ENCODE results near the gene MLNR. TPM values are rescaled to one million over a fixed set of nuclear protein-coding genes. Genes with fewer than 3 reads are reported as not detected.

The MLNR gene
- polyA plus RNA-seq, 1 donor = 0.15 TPM

DNA sequence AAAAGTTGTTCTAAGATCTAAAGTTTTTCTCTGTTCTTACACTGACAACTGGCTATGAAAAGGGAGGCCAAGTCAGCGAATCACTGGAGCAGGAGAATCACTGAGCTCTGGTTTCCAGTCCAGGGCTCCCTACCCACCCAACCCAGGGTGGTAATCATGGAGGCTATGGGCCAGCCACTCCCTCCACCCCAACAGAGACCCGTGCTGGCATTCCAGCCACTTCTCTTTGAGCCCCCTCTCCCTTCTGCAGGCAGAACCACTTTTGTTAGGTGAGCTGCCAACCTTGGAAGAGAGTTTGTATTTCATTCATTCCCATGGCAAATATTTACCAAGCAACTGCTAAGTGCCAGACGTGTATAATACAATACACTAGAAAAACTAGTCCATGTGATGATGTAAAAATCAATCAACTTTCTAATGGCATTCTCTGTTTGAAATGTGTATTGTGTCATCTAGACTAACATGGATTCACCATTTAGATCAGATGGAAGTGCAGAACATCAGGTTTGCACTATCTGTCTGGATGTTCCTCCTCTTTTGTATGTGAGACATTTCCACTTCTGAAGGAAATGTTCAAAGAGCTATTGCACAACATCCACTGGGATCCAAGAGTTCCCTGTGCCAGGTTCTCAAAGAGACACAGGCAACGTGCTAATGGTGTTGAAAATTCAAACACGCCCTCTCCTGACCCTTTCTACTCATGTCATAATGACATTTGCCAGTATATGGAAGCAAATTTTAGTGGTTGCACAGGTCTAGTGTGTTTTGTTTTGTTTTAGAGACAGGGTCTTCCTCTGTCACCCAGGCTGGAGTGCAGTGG is 5.3 kb downstream of the MLNR start:
- peaks cover 3% of the 10 kb centered on the region for H3K4me1 ChIP-seq (ENCODE audit: control insufficient read depth, insufficient read depth, low read length)
- H3K9me3 ChIP-seq (ENCODE audit: control insufficient read depth, low read depth, low read length) = peaks cover 5% of the 10 kb centered on the region
- H3K36me3 ChIP-seq (ENCODE audit: control insufficient read depth, insufficient read depth, low read length) = no peaks in the 10 kb centered on the region
- no peak overlapping the region for H3K4me3 ChIP-seq (ENCODE audit: low read length)
- no CpG with 5 or more reads among the region's 5 CpGs for WGBS (ENCODE audit: insufficient coverage, low lambda C conversion rate)
- H3K27me3 ChIP-seq (ENCODE audit: control insufficient read depth, insufficient read depth, low read length) = peaks cover 49% of the 10 kb centered on the region
- H3K27ac ChIP-seq (ENCODE audit: low read length) = no peak overlapping the region
- DNase-seq = no peak

DNA sequence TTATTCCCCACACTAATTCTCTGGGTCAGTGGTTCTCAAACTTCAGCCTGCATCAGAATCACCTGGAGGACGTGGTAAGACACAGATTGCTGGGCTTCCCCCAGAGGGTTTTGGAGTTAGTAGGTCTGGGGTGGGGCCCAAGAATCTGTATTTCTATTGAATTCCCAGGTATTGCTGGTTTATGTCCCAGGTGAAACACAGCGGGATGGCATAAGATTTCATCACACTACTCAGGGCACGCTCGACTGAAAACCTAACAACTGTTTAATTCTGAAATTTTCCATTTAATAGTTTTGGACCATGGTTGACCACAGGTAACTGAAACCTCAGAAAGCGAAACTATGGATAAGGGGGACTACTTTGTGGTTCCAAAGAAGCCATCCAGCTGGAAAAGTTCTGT is 6.5 kb downstream of the MLNR start:
- no peak overlapping the region for H3K27ac ChIP-seq (ENCODE audit: low read length)
- WGBS (ENCODE audit: insufficient coverage, low lambda C conversion rate) = no CpG with 5 or more reads among the region's 5 CpGs

DNA sequence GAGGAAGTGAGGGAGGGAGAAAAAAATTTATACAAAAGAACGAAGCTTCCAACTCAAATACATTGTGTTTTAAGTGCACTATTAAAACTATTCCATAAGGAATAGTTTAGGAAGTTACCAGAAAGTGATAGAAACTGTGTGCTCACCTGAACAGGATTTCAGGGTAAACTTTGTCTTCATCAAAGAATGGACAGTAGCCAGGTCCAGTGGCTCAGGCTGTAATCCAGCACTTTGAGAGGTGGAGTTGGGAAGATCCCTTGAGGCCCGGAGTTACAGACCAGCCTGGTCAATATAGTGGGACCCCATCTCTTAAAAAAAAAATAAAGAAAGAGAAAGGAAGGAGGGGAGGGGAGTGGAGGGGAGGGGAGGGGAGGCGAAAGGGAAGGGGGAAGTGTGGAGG is 14.6 kb downstream of the MLNR start:
- WGBS (ENCODE audit: insufficient coverage, low lambda C conversion rate) = no CpG with 5 or more reads among the region's 3 CpGs
- H3K27me3 ChIP-seq (ENCODE audit: control insufficient read depth, insufficient read depth, low read length) = no peaks in the 10 kb centered on the region
- no peak overlapping the region for H3K4me3 ChIP-seq (ENCODE audit: low read length)
- H3K4me1 ChIP-seq (ENCODE audit: control insufficient read depth, insufficient read depth, low read length) = no peaks in the 10 kb centered on the region
- DNase-seq = no peak
- H3K9me3 ChIP-seq (ENCODE audit: control insufficient read depth, low read depth, low read length) = no peaks in the 10 kb centered on the region
- H3K27ac ChIP-seq (ENCODE audit: low read length) = no peak overlapping the region
- no peaks in the 10 kb centered on the region for H3K36me3 ChIP-seq (ENCODE audit: control insufficient read depth, insufficient read depth, low read length)

More for the DNA sequence above, 6.5 kb downstream of the MLNR start:
- DNase-seq = no peak
- Histone ChIP-seq H3K27me3 (ENCODE audit: control insufficient read depth, insufficient read depth, low read length) (peaks cover 37% of the 10 kb centered on the region), H3K36me3 (ENCODE audit: control insufficient read depth, insufficient read depth, low read length) (no peaks in the 10 kb centered on the region), H3K9me3 (ENCODE audit: control insufficient read depth, low read depth, low read length) (no peaks in the 10 kb centered on the region), H3K4me3 (ENCODE audit: low read length) (no peak overlapping the region), H3K4me1 (ENCODE audit: control insufficient read depth, insufficient read depth, low read length) (no peaks in the 10 kb centered on the region)

DNA sequence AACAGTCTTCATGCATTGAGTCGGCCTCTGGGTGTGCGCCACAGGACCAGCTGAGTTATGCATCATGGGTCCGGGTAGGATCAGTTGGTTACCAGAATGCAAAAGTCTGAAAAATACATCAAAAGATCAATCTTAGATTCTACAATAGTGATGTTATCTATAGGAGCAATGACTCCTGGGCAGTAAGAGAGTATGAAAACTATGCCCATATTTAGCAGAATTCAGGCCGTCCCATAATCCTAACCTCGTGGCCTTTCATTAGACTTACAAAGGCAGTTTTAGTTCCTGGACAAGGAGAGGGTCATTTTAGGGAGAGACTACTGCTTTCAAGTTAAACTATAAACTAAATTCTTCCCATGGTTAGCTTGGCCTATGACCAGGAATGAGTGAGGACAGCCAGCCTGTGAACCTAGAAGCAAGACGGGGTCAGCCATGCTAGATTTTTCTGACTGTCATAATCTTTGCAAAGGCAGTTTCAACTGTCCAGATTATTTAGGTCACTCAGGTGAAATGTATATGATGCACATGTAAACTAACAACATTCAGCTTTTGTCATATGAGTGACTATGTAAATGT is 15.8 kb downstream of the MLNR start:
- no peak for DNase-seq
- Histone ChIP-seq H3K4me3 (ENCODE audit: low read length) (no peak overlapping the region), H3K9me3 (ENCODE audit: control insufficient read depth, low read depth, low read length) (no peaks in the 10 kb centered on the region), H3K27me3 (ENCODE audit: control insufficient read depth, insufficient read depth, low read length) (no peaks in the 10 kb centered on the region), H3K4me1 (ENCODE audit: control insufficient read depth, insufficient read depth, low read length) (no peaks in the 10 kb centered on the region), H3K36me3 (ENCODE audit: control insufficient read depth, insufficient read depth, low read length) (no peaks in the 10 kb centered on the region), H3K27ac (ENCODE audit: low read length) (no peak overlapping the region)
- 90% methylated on average over 2 of the region's 6 CpGs for WGBS (ENCODE audit: insufficient coverage, low lambda C conversion rate)

DNA sequence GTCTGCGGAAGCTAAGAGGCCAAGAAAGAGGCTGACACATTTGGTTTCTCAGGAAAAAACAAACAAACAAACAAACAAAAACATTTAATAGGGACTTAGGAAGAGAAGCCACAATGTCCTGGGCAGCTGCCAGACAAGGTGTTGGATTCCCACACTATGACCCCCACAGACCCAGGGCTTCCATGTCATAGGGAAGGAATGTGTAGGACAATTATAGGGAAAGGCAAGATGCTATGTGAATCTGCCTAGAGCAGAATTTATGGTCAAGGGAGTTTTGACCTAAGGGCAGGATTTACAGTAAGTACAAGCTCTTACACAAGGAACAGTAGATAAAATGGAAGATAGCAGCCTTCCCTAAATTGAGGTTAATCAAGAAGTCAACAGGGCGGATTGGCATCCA is 18.5 kb downstream of the MLNR start:
- no peaks in the 10 kb centered on the region for H3K36me3 ChIP-seq (ENCODE audit: control insufficient read depth, insufficient read depth, low read length)
- no peaks in the 10 kb centered on the region for H3K9me3 ChIP-seq (ENCODE audit: control insufficient read depth, low read depth, low read length)
- no peaks in the 10 kb centered on the region for H3K27me3 ChIP-seq (ENCODE audit: control insufficient read depth, insufficient read depth, low read length)
- H3K4me1 ChIP-seq (ENCODE audit: control insufficient read depth, insufficient read depth, low read length) = no peaks in the 10 kb centered on the region
- no peak for DNase-seq
- no peak overlapping the region for H3K27ac ChIP-seq (ENCODE audit: low read length)
- H3K4me3 ChIP-seq (ENCODE audit: low read length) = no peak overlapping the region
- WGBS (ENCODE audit: insufficient coverage, low lambda C conversion rate) = 100% methylated on average over 1 of the region's 2 CpGs

DNA sequence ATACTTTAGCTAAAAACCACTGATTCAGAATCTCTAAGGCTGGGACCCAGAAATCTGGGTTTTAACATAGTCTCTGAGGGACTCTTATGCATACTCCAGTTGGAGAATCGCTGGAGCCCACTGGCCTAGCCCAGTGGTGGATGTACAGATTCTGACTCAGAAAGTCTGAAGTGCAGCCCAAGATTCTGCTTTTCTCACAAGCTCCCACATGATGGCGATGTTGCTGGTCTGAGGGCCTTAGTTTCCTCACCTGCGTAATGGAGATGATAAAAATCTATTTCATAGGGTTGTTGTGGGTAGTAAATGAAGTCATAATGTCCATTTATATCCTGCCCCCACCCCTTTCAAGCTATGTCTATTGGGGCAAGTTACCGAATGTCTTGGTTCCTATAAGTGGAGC is 19.9 kb downstream of the MLNR start:
- H3K27ac ChIP-seq (ENCODE audit: low read length) = no peak overlapping the region
- DNase-seq = no peak
- no peaks in the 10 kb centered on the region for H3K4me1 ChIP-seq (ENCODE audit: control insufficient read depth, insufficient read depth, low read length)
- no peaks in the 10 kb centered on the region for H3K36me3 ChIP-seq (ENCODE audit: control insufficient read depth, insufficient read depth, low read length)
- no peaks in the 10 kb centered on the region for H3K9me3 ChIP-seq (ENCODE audit: control insufficient read depth, low read depth, low read length)
- H3K4me3 ChIP-seq (ENCODE audit: low read length) = no peak overlapping the region
- H3K27me3 ChIP-seq (ENCODE audit: control insufficient read depth, insufficient read depth, low read length) = no peaks in the 10 kb centered on the region
- no CpG with 5 or more reads among the region's 4 CpGs for WGBS (ENCODE audit: insufficient coverage, low lambda C conversion rate)

DNA sequence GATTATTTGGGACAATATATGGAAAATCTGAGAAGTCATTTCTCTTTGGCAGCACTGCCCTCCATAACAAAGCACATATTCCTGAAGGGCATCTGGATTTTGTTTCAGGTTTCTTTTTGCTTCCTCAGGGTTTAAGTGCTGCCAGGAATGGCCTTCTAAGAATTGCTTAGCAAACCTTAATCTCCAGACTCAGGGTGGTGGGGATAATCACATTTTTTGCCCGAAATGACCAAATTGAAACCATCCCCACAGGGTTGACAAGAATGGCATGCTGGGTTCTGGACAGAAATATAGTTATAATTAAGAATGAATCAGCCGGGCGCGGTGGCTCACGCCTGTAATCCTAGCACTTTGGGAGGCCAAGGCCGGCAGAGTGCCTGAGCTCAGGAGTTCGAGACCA is 21.2 kb downstream of the MLNR start:
- H3K9me3 ChIP-seq (ENCODE audit: control insufficient read depth, low read depth, low read length) = no peaks in the 10 kb centered on the region
- no peaks in the 10 kb centered on the region for H3K36me3 ChIP-seq (ENCODE audit: control insufficient read depth, insufficient read depth, low read length)
- no peak overlapping the region for H3K27ac ChIP-seq (ENCODE audit: low read length)
- no peak for DNase-seq
- H3K27me3 ChIP-seq (ENCODE audit: control insufficient read depth, insufficient read depth, low read length) = no peaks in the 10 kb centered on the region
- H3K4me1 ChIP-seq (ENCODE audit: control insufficient read depth, insufficient read depth, low read length) = no peaks in the 10 kb centered on the region
- no CpG with 5 or more reads among the region's 7 CpGs for whole genome bisulfite sequencing (ENCODE audit: insufficient coverage, low lambda C conversion rate)
- no peak overlapping the region for H3K4me3 ChIP-seq (ENCODE audit: low read length)

DNA sequence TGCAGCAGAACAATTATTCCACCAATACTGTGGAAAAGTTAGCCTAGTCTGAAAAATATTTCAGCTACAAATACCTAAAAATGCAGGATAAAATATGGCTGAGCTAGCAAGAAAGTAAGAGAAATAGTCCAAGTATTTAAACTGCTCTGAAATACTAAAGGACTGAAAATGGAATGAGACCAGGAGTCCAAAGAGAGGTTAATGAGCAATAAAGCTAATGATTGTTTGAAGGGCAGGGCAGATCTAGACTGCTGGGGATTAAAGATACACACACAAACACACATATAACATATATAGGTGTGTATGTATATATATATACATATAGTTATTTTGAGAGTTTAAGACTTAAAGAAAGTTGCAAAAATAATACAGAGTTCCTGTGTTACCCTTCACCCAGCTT is 25.0 kb downstream of the MLNR start:
- no peaks in the 10 kb centered on the region for H3K27me3 ChIP-seq (ENCODE audit: control insufficient read depth, insufficient read depth, low read length)
- peak in 1 of 2 donors; percentile 58 for DNase-seq
- no peak overlapping the region for H3K4me3 ChIP-seq (ENCODE audit: low read length)
- peaks cover 4% of the 10 kb centered on the region for H3K4me1 ChIP-seq (ENCODE audit: control insufficient read depth, insufficient read depth, low read length)
- H3K36me3 ChIP-seq (ENCODE audit: control insufficient read depth, insufficient read depth, low read length) = no peaks in the 10 kb centered on the region
- peak overlapping the region; percentile 9 for H3K27ac ChIP-seq (ENCODE audit: low read length)
- no peaks in the 10 kb centered on the region for H3K9me3 ChIP-seq (ENCODE audit: control insufficient read depth, low read depth, low read length)

DNA sequence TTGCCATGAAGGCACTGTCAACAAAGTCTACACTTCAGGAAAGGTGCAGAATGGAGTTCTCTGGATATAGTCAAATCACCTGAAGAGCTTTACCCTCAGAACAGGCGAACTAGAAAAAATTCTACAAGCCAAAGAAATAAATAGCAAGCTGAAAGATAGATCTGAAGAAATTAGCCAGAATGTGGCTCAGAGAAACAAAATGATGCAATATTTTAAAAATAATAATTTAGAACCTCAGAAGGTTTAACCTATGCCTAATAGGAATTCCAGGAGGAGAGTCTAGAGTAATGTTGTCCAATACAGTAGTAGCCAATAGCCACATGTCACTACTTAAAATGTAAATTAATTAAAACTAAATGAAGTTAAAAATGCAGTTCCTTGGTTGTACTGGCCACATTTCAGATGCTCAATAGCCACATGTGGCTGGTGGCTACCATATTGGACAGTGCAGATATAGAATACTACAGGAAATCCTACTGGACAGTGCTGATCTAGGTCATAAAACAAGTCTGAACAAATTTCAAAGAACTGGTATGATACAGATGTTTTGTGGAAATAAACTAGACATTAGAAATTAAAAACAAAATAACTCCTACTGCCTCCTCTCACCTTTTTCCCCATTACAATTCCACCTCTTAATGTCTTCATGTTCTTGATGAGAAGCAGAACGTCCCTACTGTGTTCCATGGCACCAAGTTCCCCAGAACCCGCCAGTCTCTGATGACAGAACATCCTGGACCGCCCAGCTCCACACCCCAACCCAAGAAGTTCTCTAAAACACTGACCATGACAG is 26.9 kb downstream of the MLNR start:
- Histone ChIP-seq H3K36me3 (ENCODE audit: control insufficient read depth, insufficient read depth, low read length) (peaks cover 3% of the 10 kb centered on the region), H3K4me3 (ENCODE audit: low read length) (peak overlapping the region; percentile 91), H3K4me1 (ENCODE audit: control insufficient read depth, insufficient read depth, low read length) (peaks cover 4% of the 10 kb centered on the region), H3K27ac (ENCODE audit: low read length) (peak overlapping the region; percentile 77), H3K27me3 (ENCODE audit: control insufficient read depth, insufficient read depth, low read length) (no peaks in the 10 kb centered on the region), H3K9me3 (ENCODE audit: control insufficient read depth, low read depth, low read length) (no peaks in the 10 kb centered on the region)
- DNase-seq = no peak
- WGBS (ENCODE audit: insufficient coverage, low lambda C conversion rate) = no CpG with 5 or more reads among the region's 4 CpGs

DNA sequence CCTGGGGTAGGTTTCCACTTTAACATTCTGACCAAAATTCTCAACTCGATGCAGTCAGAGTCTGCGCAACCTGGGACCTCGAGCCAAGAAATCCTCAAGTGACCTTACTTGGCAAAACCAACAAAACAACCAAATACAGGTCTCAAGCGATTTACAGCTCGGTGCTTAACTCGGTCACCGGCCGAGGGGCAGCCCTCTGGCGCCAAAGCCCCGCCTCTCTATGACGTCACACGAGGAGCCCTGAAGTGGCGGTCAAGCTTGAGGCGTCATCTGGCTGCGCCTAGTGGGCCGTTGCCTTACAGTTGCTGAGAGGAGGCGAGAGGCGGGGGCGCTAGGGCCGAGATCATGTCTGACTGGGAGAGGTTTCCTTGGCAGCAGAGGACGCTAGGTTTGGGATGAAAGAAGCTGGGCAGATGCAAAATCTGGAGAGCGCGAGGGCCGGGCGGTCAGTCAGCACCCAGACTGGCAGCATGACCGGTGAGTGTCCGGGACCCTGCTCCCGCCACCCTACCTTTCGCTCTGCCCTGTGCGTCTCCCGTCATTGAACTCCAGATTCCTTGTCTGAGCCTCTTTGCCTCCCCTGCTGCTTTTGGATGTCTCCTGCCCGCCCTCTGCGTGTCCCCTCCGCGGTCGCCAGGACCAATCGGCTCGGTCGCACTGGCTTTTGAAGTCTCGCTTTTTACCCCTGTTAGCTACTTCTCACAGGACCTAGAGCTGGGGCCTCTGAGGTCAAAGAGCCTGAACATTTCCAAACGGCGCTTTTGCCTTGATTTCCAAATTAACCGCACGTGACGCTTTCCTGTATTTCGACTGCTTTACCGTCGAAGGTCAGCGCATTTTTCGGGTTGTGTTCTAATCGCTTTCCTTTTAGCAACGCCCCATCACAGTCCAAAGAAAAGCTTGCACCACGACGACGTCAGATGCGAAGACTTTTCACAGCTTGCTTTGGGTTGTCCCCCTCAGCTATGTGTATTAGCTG is 27.8 kb downstream of the MLNR start, which contains the start of gene CDADC1:
Gene CDADC1, plus strand, starts transcription at position 283 of the 979 bp plus-strand sequence. Its CDS starts 113 bp downstream, at position 396.
- no peaks in the 10 kb centered on the region for H3K27me3 ChIP-seq (ENCODE audit: control insufficient read depth, insufficient read depth, low read length)
- peaks cover 4% of the 10 kb centered on the region for H3K4me1 ChIP-seq (ENCODE audit: control insufficient read depth, insufficient read depth, low read length)
- H3K36me3 ChIP-seq (ENCODE audit: control insufficient read depth, insufficient read depth, low read length) = peaks cover 3% of the 10 kb centered on the region
- peak within 1 kb of the TSS; percentile 77 for H3K27ac ChIP-seq (ENCODE audit: low read length)
- 0% methylated on average over 7 of the region's 56 CpGs for WGBS (ENCODE audit: insufficient coverage, low lambda C conversion rate)
- peak within 1 kb of the TSS; percentile 91 for H3K4me3 ChIP-seq (ENCODE audit: low read length)
- peak; percentile 96 for DNase-seq
- H3K9me3 ChIP-seq (ENCODE audit: control insufficient read depth, low read depth, low read length) = no peaks in the 10 kb centered on the region
